Tibial artery (tissue), 4 donors: ENCODE measurements around the gene LYPD4.

Experiments used
- DNase-seq, 2 donors: peaks; one replicate each; pipeline ENCODE4 v3.0.0-alpha.2; 2019
- H3K27ac ChIP-seq, 2 donors: fragments of 200-600 bp; sonication (generic) in 1 of 2; 1 replicate in 1 of 2; 2 replicates in 1 of 2; pipeline ENCODE4 v1.5.1; 2018 to 2019; ENCODE audit warnings: mild to moderate bottlenecking in 1 of 2
- H3K27me3 ChIP-seq, 2 donors: fragments of 200-600 bp; sonication (generic) in 1 of 2; one replicate each; pipeline versions ENCODE4 v1.5.1 to v1.6.0; 2016 to 2019
- H3K36me3 ChIP-seq, 3 donors: fragments of 200-600 bp; sonication (generic) in 2 of 3; one replicate each; pipeline ENCODE4 v1.5.1; 2016 to 2019; ENCODE audit warnings: mild to moderate bottlenecking in 2 of 3
- H3K4me1 ChIP-seq, 4 donors: fragments of 200-600 bp; sonication (generic) in 2 of 4; 1 replicate in 3 of 4; 2 replicates in 1 of 4; pipeline ENCODE4 v1.5.1; 2016 to 2019
- H3K4me3 ChIP-seq, 2 donors: fragments of 200-600 bp; sonication (generic) in 1 of 2; 1 replicate in 1 of 2; 2 replicates in 1 of 2; pipeline ENCODE4 v1.5.1; 2018 to 2019; ENCODE audit warnings: mild to moderate bottlenecking in 2 of 2
- H3K9me3 ChIP-seq, 3 donors: fragments of 200-600 bp; sonication (generic) in 1 of 3; one replicate each; pipeline ENCODE4 v1.5.1; 2016 to 2019
- CTCF ChIP-seq, 2 experiments: fragments of 200-600 bp in 1 of 2; fragments of 450-650 bp in 1 of 2; IDR thresholded peaks; one replicate each; pipeline ENCODE4 v1.5.1; 2017 to 2019; ENCODE audit warnings: antibody characterized with exemption in 2 of 2, mild to moderate bottlenecking in 1 of 2, moderate library complexity in 1 of 2
- intact Hi-C: fragments of 100-400 bp; cut with DNase I; formaldehyde crosslinking; loops from one replicate; pipeline ENCODE4 v1.15.0; 2023; ENCODE audit warnings: low total_unique reads

Gene LYPD4

GRCh38 chr19:41851456-41851855 is 7.0 kb upstream of the LYPD4 start:
- Histone ChIP-seq H3K4me1 (no peaks in the 10 kb centered on the region), H3K27me3 (peaks cover 0 to 29% of the 10 kb centered on the region in 2 donors), H3K36me3 (no peaks in the 10 kb centered on the region), H3K27ac (no peak overlapping the region), H3K4me3 (no peak overlapping the region), H3K9me3 (no peaks in the 10 kb centered on the region)
- intact Hi-C loops = no loop called here
- no peak for DNase-seq
- TF ChIP-seq CTCF (IDR thresholded peaks at IDR 0.05) = no peak

GRCh38 chr19:41850381-41850780 is 5.9 kb upstream of the LYPD4 start:
- peaks cover 0 to 27% of the 10 kb centered on the region in 2 donors for H3K27me3 ChIP-seq
- no peaks in the 10 kb centered on the region for H3K36me3 ChIP-seq
- no peak overlapping the region for H3K27ac ChIP-seq
- no peak for TF ChIP-seq CTCF (IDR thresholded peaks at IDR 0.05)
- H3K4me3 ChIP-seq = no peak overlapping the region
- intact Hi-C loops = no loop called here
- H3K9me3 ChIP-seq = no peaks in the 10 kb centered on the region
- no peak for DNase-seq
- no peaks in the 10 kb centered on the region for H3K4me1 ChIP-seq

GRCh38 chr19:41849067-41849466 is 4.6 kb upstream of the LYPD4 start:
- Histone ChIP-seq H3K9me3 (no peaks in the 10 kb centered on the region), H3K27me3 (peaks cover 0 to 22% of the 10 kb centered on the region in 2 donors), H3K4me1 (no peaks in the 10 kb centered on the region), H3K36me3 (no peaks in the 10 kb centered on the region), H3K27ac (no peak overlapping the region), H3K4me3 (no peak overlapping the region)
- no peak for DNase-seq
- TF ChIP-seq CTCF (IDR thresholded peaks at IDR 0.05) = no peak
- intact Hi-C loops = no loop called here

- no peak for TF ChIP-seq CTCF (IDR thresholded peaks at IDR 0.05)
- H3K27ac ChIP-seq = no peak overlapping the region
- no peaks in the 10 kb centered on the region for H3K36me3 ChIP-seq
- no peak for DNase-seq
- no peaks in the 10 kb centered on the region for H3K9me3 ChIP-seq
- H3K27me3 ChIP-seq = peaks cover 0 to 22% of the 10 kb centered on the region in 2 donors
- intact Hi-C loops = no loop called here
- no peaks in the 10 kb centered on the region for H3K4me1 ChIP-seq
- no peak overlapping the region for H3K4me3 ChIP-seq
Measured at GRCh38 chr19:41848666-41849065, 4.2 kb upstream of the LYPD4 start.

GRCh38 chr19:41847351-41848105 is 3.0 kb upstream of the LYPD4 start:
- intact Hi-C loops = no loop called here
- H3K27me3 ChIP-seq = peaks cover 0 to 23% of the 10 kb centered on the region in 2 donors

More at GRCh38 chr19:41847351-41848105, 3.0 kb upstream of the LYPD4 start:
- Histone ChIP-seq H3K36me3 (no peaks in the 10 kb centered on the region), H3K4me3 (no peak overlapping the region), H3K4me1 (no peaks in the 10 kb centered on the region), H3K9me3 (no peaks in the 10 kb centered on the region), H3K27ac (no peak overlapping the region)
- TF ChIP-seq CTCF (IDR thresholded peaks at IDR 0.05) = no peak
- DNase-seq = peak in 1 of 2 donors; percentile 32
